ENCODE measurements around the gene CCSER1.

The CCSER1 gene

DNA sequence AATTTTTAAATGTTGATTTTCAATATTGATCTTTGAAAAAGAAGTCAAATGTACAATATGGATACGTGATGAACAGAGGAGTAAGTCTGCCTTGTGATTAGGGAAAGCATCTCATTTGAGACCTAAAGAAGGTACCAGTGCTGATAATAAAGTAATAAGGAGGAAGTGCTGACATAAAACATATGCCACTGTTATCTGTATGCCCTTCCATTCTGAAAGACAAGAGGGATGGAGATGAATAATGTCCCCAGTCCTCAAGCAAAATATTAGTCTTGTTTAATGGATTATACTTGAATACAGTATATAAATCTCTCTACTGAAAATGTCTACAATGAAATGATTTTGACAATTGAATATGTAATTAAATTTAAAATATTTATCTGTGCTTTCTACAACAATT, 58.2 kb downstream of the CCSER1 start:
- Histone ChIP-seq H3K23ac (ENCODE audit: low read length) (no peak overlapping the region), H3K27me3 (ENCODE audit: insufficient read depth, low read length) (no peaks in the 10 kb centered on the region), H2AFZ (ENCODE audit: insufficient read depth, low read length, poor library complexity) (no peak overlapping the region), H4K12ac (ENCODE audit: low read depth, low read length) (no peak overlapping the region), H3K9me3 (ENCODE audit: insufficient read depth, low read depth, low read length) (no peaks in the 10 kb centered on the region), H3K79me1 (ENCODE audit: low read length) (peaks cover 2% of the 10 kb centered on the region), H3K14ac (ENCODE audit: low read length) (no peak overlapping the region), H4K91ac (ENCODE audit: low read depth, low read length) (no peak overlapping the region), H3K4me3 (ENCODE audit: low read depth, low read length) (no peak overlapping the region), H2BK120ac (ENCODE audit: insufficient read depth, low read length, poor library complexity) (no peak overlapping the region), H3K18ac (ENCODE audit: low read length) (no peak overlapping the region), H2AK5ac (ENCODE audit: low read length) (no peak overlapping the region), H3K36me3 (ENCODE audit: control insufficient read depth in 1 of 2, insufficient read depth in 2 of 2, low read length in 2 of 2) (no peaks in the 10 kb centered on the region), H2BK12ac (ENCODE audit: low read length) (no peak overlapping the region), H3K4me2 (ENCODE audit: low read length) (no peak overlapping the region), H2BK5ac (ENCODE audit: low read depth, low read length, poor library complexity) (no peak overlapping the region), H3K27ac (ENCODE audit: low read depth, low read length) (no peak overlapping the region), H3K4me1 (ENCODE audit: control insufficient read depth in 1 of 2, insufficient read depth in 2 of 2, low read length in 2 of 2) (peaks cover 2 to 6% of the 10 kb centered on the region in 2 experiments), H3K4ac (ENCODE audit: low read depth, low read length) (no peak overlapping the region), H4K8ac (ENCODE audit: low read depth, low read length) (no peak overlapping the region), H3K9ac (ENCODE audit: low read length) (no peak overlapping the region), H3K79me2 (ENCODE audit: control insufficient read depth, insufficient read depth, low read length, poor library complexity) (no peaks in the 10 kb centered on the region)
- DNase-seq = no peak
- no CpG with 5 or more reads among the region's 1 CpG for WGBS (ENCODE audit: extremely low coverage, insufficient coverage, insufficient read length)

DNA sequence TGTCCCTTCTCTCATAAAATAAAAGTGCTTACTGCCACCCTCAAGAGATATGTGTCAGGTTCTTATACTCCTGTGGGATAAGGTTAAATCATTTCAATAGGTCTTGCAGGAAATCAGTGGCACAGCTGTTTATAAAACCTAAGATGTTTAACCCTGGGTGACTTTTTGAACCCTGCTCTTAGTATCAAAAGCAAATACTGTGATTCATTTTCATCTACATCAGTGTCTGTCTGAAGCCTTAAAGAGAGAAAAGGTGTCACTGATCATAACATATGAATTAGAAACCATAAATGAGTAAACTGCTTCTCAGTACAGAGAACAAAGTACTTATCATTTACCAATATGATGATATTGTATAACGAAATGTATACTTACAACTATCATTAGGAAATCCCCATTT, 59.0 kb downstream of the CCSER1 start:
- Histone ChIP-seq H2BK5ac (ENCODE audit: low read depth, low read length, poor library complexity) (no peak overlapping the region), H2AK5ac (ENCODE audit: low read length) (no peak overlapping the region), H3K36me3 (ENCODE audit: control insufficient read depth in 1 of 2, insufficient read depth in 2 of 2, low read length in 2 of 2) (no peaks in the 10 kb centered on the region), H2AFZ (ENCODE audit: insufficient read depth, low read length, poor library complexity) (no peak overlapping the region), H3K27me3 (ENCODE audit: insufficient read depth, low read length) (no peaks in the 10 kb centered on the region), H3K18ac (ENCODE audit: low read length) (no peak overlapping the region), H4K8ac (ENCODE audit: low read depth, low read length) (no peak overlapping the region), H3K4me1 (ENCODE audit: control insufficient read depth in 1 of 2, insufficient read depth in 2 of 2, low read length in 2 of 2) (peaks cover 2 to 6% of the 10 kb centered on the region in 2 experiments), H3K9me3 (ENCODE audit: insufficient read depth, low read depth, low read length) (no peaks in the 10 kb centered on the region), H2BK120ac (ENCODE audit: insufficient read depth, low read length, poor library complexity) (no peak overlapping the region), H3K23ac (ENCODE audit: low read length) (no peak overlapping the region), H3K79me2 (ENCODE audit: control insufficient read depth, insufficient read depth, low read length, poor library complexity) (no peaks in the 10 kb centered on the region), H3K9ac (ENCODE audit: low read length) (no peak overlapping the region), H3K27ac (ENCODE audit: low read depth, low read length) (no peak overlapping the region), H4K91ac (ENCODE audit: low read depth, low read length) (no peak overlapping the region), H3K4ac (ENCODE audit: low read depth, low read length) (no peak overlapping the region), H3K4me2 (ENCODE audit: low read length) (no peak overlapping the region), H3K14ac (ENCODE audit: low read length) (no peak overlapping the region), H4K12ac (ENCODE audit: low read depth, low read length) (no peak overlapping the region), H2BK12ac (ENCODE audit: low read length) (no peak overlapping the region), H3K4me3 (ENCODE audit: low read depth, low read length) (no peak overlapping the region), H3K79me1 (ENCODE audit: low read length) (peaks cover 2% of the 10 kb centered on the region)
- no peak for DNase-seq
- no CpG with 5 or more reads among the region's 1 CpG for WGBS (ENCODE audit: extremely low coverage, insufficient coverage, insufficient read length)

DNA sequence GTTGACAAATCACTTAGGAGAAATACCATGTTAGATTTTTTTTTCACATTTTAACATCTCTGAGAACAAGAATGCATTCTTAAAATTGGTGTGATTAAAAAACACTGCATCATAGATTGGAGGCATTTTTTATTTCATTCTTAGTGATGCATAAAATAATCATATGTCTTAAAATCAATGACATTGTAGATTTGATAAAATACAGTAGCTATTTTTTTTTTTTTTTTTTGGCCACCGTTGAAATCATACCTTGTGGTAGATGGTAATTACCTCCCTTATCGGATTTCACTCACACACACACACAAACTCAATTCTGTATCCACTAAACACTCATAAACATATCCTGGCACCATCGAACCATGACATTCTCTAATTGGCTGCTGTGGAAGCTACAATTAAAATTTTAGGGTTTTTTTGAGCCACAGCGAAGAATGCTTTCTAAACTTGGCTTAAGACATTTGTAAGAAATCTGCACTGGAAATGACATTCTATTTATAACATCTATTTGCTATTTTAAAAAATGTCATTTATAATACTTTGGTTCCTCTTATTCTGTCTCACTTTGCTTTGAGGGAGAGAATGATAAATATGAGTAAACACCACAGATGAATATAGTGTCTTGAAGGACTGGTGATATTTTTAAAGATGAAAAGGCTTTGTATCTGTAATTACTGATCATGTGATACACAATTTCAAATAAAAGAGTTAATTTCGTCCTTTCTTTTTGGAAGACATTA, 60.1 kb downstream of the CCSER1 start:
- no peak overlapping the region for H4K8ac ChIP-seq (ENCODE audit: low read depth, low read length)
- peaks cover 2% of the 10 kb centered on the region for H3K79me1 ChIP-seq (ENCODE audit: low read length)
- H2BK120ac ChIP-seq (ENCODE audit: insufficient read depth, low read length, poor library complexity) = no peak overlapping the region
- H3K9ac ChIP-seq (ENCODE audit: low read length) = no peak overlapping the region
- H3K27ac ChIP-seq (ENCODE audit: low read depth, low read length) = no peak overlapping the region
- no peaks in the 10 kb centered on the region for H3K79me2 ChIP-seq (ENCODE audit: control insufficient read depth, insufficient read depth, low read length, poor library complexity)
- H2BK12ac ChIP-seq (ENCODE audit: low read length) = no peak overlapping the region
- H3K9me3 ChIP-seq (ENCODE audit: insufficient read depth, low read depth, low read length) = no peaks in the 10 kb centered on the region
- H4K91ac ChIP-seq (ENCODE audit: low read depth, low read length) = no peak overlapping the region
- H2AK5ac ChIP-seq (ENCODE audit: low read length) = no peak overlapping the region
- no peak for DNase-seq
- no peak overlapping the region for H4K12ac ChIP-seq (ENCODE audit: low read depth, low read length)
- no peak overlapping the region for H2AFZ ChIP-seq (ENCODE audit: insufficient read depth, low read length, poor library complexity)
- H3K4me1 ChIP-seq (ENCODE audit: control insufficient read depth in 1 of 2, insufficient read depth in 2 of 2, low read length in 2 of 2) = peaks cover 2 to 6% of the 10 kb centered on the region in 2 experiments
- H3K36me3 ChIP-seq (ENCODE audit: control insufficient read depth in 1 of 2, insufficient read depth in 2 of 2, low read length in 2 of 2) = no peaks in the 10 kb centered on the region
- H3K4ac ChIP-seq (ENCODE audit: low read depth, low read length) = no peak overlapping the region
- H3K14ac ChIP-seq (ENCODE audit: low read length) = no peak overlapping the region
- no peak overlapping the region for H3K23ac ChIP-seq (ENCODE audit: low read length)
- H3K27me3 ChIP-seq (ENCODE audit: insufficient read depth, low read length) = no peaks in the 10 kb centered on the region
- H3K4me3 ChIP-seq (ENCODE audit: low read depth, low read length) = no peak overlapping the region
- no peak overlapping the region for H3K4me2 ChIP-seq (ENCODE audit: low read length)
- WGBS (ENCODE audit: extremely low coverage, insufficient coverage, insufficient read length) = no CpG with 5 or more reads among the region's 5 CpGs
- no peak overlapping the region for H2BK5ac ChIP-seq (ENCODE audit: low read depth, low read length, poor library complexity)
- no peak overlapping the region for H3K18ac ChIP-seq (ENCODE audit: low read length)

DNA sequence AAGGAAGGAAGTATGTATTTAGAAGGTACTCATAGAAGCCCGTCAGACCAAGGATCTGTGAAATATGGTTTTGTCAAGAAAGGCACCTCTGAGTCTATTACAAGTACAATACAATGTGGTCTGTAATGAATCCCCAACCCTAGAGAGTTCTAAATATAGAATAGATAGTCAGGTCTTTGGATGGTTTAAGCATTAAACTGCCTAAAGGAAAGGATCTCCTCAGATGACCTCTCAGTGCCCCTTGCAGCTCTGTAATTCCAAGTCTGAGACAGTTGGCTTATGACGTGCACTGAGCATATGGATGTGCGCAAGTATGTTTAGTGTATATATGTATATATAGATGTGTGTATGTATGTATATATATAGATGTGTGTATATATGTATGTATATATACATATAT, 62.0 kb downstream of the CCSER1 start:
- Histone ChIP-seq H4K12ac (ENCODE audit: low read depth, low read length) (no peak overlapping the region), H4K91ac (ENCODE audit: low read depth, low read length) (no peak overlapping the region), H3K4me3 (ENCODE audit: low read depth, low read length) (no peak overlapping the region), H3K79me1 (ENCODE audit: low read length) (peaks cover 2% of the 10 kb centered on the region), H3K18ac (ENCODE audit: low read length) (no peak overlapping the region), H3K9ac (ENCODE audit: low read length) (no peak overlapping the region), H2BK5ac (ENCODE audit: low read depth, low read length, poor library complexity) (no peak overlapping the region), H3K4me2 (ENCODE audit: low read length) (no peak overlapping the region), H3K4ac (ENCODE audit: low read depth, low read length) (no peak overlapping the region), H3K4me1 (ENCODE audit: control insufficient read depth in 1 of 2, insufficient read depth in 2 of 2, low read length in 2 of 2) (peaks cover 2 to 6% of the 10 kb centered on the region in 2 experiments), H3K14ac (ENCODE audit: low read length) (no peak overlapping the region), H2BK12ac (ENCODE audit: low read length) (no peak overlapping the region), H4K8ac (ENCODE audit: low read depth, low read length) (no peak overlapping the region), H3K27ac (ENCODE audit: low read depth, low read length) (no peak overlapping the region), H3K9me3 (ENCODE audit: insufficient read depth, low read depth, low read length) (no peaks in the 10 kb centered on the region), H2BK120ac (ENCODE audit: insufficient read depth, low read length, poor library complexity) (no peak overlapping the region), H3K27me3 (ENCODE audit: insufficient read depth, low read length) (no peaks in the 10 kb centered on the region), H3K36me3 (ENCODE audit: control insufficient read depth in 1 of 2, insufficient read depth in 2 of 2, low read length in 2 of 2) (no peaks in the 10 kb centered on the region), H2AK5ac (ENCODE audit: low read length) (no peak overlapping the region), H3K79me2 (ENCODE audit: control insufficient read depth, insufficient read depth, low read length, poor library complexity) (no peaks in the 10 kb centered on the region), H2AFZ (ENCODE audit: insufficient read depth, low read length, poor library complexity) (no peak overlapping the region), H3K23ac (ENCODE audit: low read length) (no peak overlapping the region)
- no CpG with 5 or more reads among the region's 3 CpGs for WGBS (ENCODE audit: extremely low coverage, insufficient coverage, insufficient read length)
- DNase-seq = no peak

Measured in trophoblast cell (in vitro differentiated cells and primary cell).